ENCODE measurements around the gene DSE. TPM values are rescaled to one million over a fixed set of nuclear protein-coding genes. Genes with fewer than 3 reads are reported as not detected.
"Not testable (repeated sequence)": the region's sequence is repeated elsewhere in the genome, so short reads cannot be mapped to it uniquely, and the experiment has no call there.

Gene DSE
- total RNA-seq, 3 donors from 2014 or later (not counting 1 experiment from before 2014, with no cell fraction given) = 7.4 to 9.6 (median 7.6) TPM

DNA sequence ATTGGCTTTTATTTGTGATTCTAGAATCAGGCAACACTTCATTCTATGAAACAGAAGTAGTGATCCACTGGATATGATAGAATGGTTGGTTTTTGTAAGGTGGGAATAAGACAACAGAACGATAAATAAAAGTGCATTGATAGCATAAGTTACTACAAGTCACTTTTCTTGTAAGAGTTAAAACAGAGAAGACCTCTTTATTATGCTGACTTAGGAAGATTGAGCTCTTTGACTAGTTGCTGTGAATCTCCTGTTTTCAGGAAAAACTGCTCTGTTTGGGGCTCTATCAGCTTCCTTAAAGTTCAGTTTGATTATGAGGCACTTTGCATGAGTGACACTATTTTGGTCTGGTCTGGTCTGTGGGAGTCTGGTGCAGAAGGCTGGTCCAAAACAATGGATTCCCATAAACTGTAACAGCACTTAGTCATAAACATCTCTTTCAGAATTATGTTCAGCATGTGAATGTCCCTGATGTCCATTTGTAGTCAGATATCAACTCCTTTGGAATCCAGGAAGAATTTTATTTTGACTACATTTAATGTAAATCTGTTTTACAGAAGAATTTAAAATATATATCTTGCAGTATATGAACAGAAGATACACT is 35.0 kb upstream of the DSE start:
- H3K4me1 ChIP-seq (ENCODE audit: control insufficient read depth, insufficient read depth, low read length) = no peaks in the 10 kb centered on the region
- no peak overlapping the region for H3K27ac Mint-ChIP-seq
- no peaks in the 10 kb centered on the region for H3K27me3 ChIP-seq (ENCODE audit: control insufficient read depth, insufficient read depth, low read length)
- no peak for ATAC-seq
- no peak for DNase-seq
- H3K4me1 Mint-ChIP-seq = peaks cover 12% of the 10 kb centered on the region in 2 donors
- H3K36me3 Mint-ChIP-seq = no peaks in the 10 kb centered on the region
- no peak overlapping the region for H3K27ac ChIP-seq (ENCODE audit: low read length)
- no peak overlapping the region for H3K4me3 ChIP-seq (ENCODE audit: low read length)
- TF ChIP-seq, protein P1, sequence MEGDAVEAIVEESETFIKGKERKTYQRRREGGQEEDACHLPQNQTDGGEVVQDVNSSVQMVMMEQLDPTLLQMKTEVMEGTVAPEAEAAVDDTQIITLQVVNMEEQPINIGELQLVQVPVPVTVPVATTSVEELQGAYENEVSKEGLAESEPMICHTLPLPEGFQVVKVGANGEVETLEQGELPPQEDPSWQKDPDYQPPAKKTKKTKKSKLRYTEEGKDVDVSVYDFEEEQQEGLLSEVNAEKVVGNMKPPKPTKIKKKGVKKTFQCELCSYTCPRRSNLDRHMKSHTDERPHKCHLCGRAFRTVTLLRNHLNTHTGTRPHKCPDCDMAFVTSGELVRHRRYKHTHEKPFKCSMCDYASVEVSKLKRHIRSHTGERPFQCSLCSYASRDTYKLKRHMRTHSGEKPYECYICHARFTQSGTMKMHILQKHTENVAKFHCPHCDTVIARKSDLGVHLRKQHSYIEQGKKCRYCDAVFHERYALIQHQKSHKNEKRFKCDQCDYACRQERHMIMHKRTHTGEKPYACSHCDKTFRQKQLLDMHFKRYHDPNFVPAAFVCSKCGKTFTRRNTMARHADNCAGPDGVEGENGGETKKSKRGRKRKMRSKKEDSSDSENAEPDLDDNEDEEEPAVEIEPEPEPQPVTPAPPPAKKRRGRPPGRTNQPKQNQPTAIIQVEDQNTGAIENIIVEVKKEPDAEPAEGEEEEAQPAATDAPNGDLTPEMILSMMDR (IDR thresholded peaks at IDR 0.05) = no peak
- H3K9me3 Mint-ChIP-seq = peaks cover 0 to 3% of the 10 kb centered on the region in 2 donors
- intact Hi-C loops (cut with micrococcal nuclease) = no loop called here
- H3K36me3 ChIP-seq (ENCODE audit: control insufficient read depth, insufficient read depth, low read length) = no peaks in the 10 kb centered on the region
- 86% methylated on average over 1 of the region's 1 CpG for WGBS (ENCODE audit: insufficient coverage)
- no peak overlapping the region for H3K4me3 Mint-ChIP-seq
- H3K9me3 ChIP-seq (ENCODE audit: control insufficient read depth, insufficient read depth, low read length) = no peaks in the 10 kb centered on the region
- H3K27me3 Mint-ChIP-seq (ENCODE audit: low read depth in 2 of 2) = no peaks in the 10 kb centered on the region

DNA sequence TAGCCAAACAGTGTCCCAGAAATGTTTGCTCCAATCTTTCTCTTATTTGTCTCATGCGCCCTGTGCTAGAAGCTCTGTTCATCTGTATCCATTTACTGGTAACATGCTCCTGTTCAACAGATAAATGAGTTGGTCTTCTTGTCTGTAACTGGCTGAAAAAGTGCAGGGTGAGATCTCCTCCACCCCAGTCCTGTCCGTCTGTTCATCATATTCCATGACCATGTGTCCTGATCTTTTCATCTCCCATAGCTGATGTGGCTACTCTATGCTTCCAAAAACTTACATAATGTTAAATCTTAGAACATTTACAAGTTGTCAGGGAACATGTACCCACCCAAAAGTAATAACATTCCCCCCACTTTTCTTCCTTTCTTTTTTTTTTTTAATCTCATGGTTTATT is 31.8 kb upstream of the DSE start:
- Mint-ChIP-seq H3K9me3 (peaks cover 3% of the 10 kb centered on the region in 2 donors), H3K4me1 (peaks cover 12% of the 10 kb centered on the region in 2 donors), H3K27ac (no peak overlapping the region), H3K27me3 (ENCODE audit: low read depth in 2 of 2) (peaks cover 0 to 4% of the 10 kb centered on the region in 2 donors), H3K36me3 (no peaks in the 10 kb centered on the region), H3K4me3 (no peak overlapping the region)
- WGBS (ENCODE audit: insufficient coverage) = 87% methylated on average over 2 of the region's 2 CpGs
- DNase-seq (no peak), ATAC-seq (no peak)
- no peaks in the 10 kb centered on the region for H3K9me3 ChIP-seq (ENCODE audit: control insufficient read depth, insufficient read depth, low read length)
- H3K36me3 ChIP-seq (ENCODE audit: control insufficient read depth, insufficient read depth, low read length) = no peaks in the 10 kb centered on the region
- TF ChIP-seq, protein P1 (IDR thresholded peaks at IDR 0.05) = no peak
- no peaks in the 10 kb centered on the region for H3K4me1 ChIP-seq (ENCODE audit: control insufficient read depth, insufficient read depth, low read length)
- no peak overlapping the region for H3K4me3 ChIP-seq (ENCODE audit: low read length)
- no peaks in the 10 kb centered on the region for H3K27me3 ChIP-seq (ENCODE audit: control insufficient read depth, insufficient read depth, low read length)
- intact Hi-C loops (cut with micrococcal nuclease) = no loop called here
- no peak overlapping the region for H3K27ac ChIP-seq (ENCODE audit: low read length)

DNA sequence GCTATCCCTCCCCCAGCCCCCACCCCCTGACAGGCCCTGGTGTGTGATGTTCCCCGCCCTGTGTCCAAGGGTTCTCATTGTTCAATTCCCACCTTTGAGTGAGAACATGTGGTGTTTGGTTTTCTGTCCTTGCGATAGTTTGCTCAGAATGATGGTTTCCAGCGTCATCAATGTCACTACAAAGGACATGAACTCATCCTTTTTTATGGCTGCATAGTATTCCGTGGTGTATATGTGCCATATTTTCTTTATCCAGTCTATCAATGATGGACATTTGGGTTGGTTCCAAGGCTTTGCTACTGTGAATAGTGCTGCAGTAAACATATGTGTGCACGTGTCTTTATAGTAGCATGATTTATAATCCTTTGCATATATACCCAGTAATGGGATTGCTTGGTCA is 30.1 kb upstream of the DSE start:
- H3K27me3 ChIP-seq (ENCODE audit: control insufficient read depth, insufficient read depth, low read length); H3K4me3 ChIP-seq (ENCODE audit: low read length); H3K36me3 Mint-ChIP-seq; H3K4me3 Mint-ChIP-seq; ATAC-seq; DNase-seq; H3K27ac ChIP-seq (ENCODE audit: low read length); H3K36me3 ChIP-seq (ENCODE audit: control insufficient read depth, insufficient read depth, low read length); H3K4me1 ChIP-seq (ENCODE audit: control insufficient read depth, insufficient read depth, low read length); H3K4me1 Mint-ChIP-seq; H3K27ac Mint-ChIP-seq; H3K9me3 ChIP-seq (ENCODE audit: control insufficient read depth, insufficient read depth, low read length); H3K9me3 Mint-ChIP-seq; intact Hi-C loops (cut with micrococcal nuclease): not testable (repeated sequence)
- H3K27me3 Mint-ChIP-seq (ENCODE audit: low read depth in 2 of 2) = peaks cover 9 to 12% of the 10 kb centered on the region in 2 donors
- WGBS (ENCODE audit: insufficient coverage) = 97% methylated on average over 3 of the region's 5 CpGs

DNA sequence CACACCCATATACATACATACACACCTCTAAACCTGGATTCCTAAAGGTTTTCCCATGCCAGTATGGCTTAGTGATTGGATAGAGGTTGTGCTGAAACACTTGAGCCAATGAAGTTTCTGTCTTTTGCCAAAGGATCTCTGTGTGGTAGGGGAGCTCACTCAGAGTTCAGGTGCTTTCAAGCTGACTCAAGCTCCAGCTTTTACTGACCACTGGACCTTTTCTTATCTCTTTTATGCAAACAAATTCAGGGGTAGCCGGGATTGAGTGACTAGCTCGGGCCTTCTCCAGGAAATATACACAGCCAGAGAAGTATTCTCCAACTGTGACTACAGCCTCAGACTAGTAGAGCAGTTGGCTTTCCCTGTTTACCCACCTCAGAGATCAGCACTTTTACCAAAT is 21.5 kb upstream of the DSE start:
- H3K27ac ChIP-seq (ENCODE audit: low read length) = no peak overlapping the region
- H3K4me3 Mint-ChIP-seq = no peak overlapping the region
- no peaks in the 10 kb centered on the region for H3K4me1 ChIP-seq (ENCODE audit: control insufficient read depth, insufficient read depth, low read length)
- H3K27ac Mint-ChIP-seq = no peak overlapping the region
- no peaks in the 10 kb centered on the region for H3K36me3 ChIP-seq (ENCODE audit: control insufficient read depth, insufficient read depth, low read length)
- intact Hi-C loops (cut with micrococcal nuclease) = no loop called here
- ATAC-seq (no peak), DNase-seq (no peak)
- H3K4me1 Mint-ChIP-seq = no peaks in the 10 kb centered on the region
- no peaks in the 10 kb centered on the region for H3K9me3 ChIP-seq (ENCODE audit: control insufficient read depth, insufficient read depth, low read length)
- peaks cover 0 to 3% of the 10 kb centered on the region in 2 donors for H3K9me3 Mint-ChIP-seq
- no peak overlapping the region for H3K4me3 ChIP-seq (ENCODE audit: low read length)
- WGBS (ENCODE audit: insufficient coverage) = 50% methylated on average over 2 of the region's 2 CpGs
- TF ChIP-seq, protein P1 (IDR thresholded peaks at IDR 0.05) = no peak
- H3K27me3 Mint-ChIP-seq (ENCODE audit: low read depth in 2 of 2) = peaks cover 6 to 12% of the 10 kb centered on the region in 2 donors
- H3K27me3 ChIP-seq (ENCODE audit: control insufficient read depth, insufficient read depth, low read length) = no peaks in the 10 kb centered on the region
- no peaks in the 10 kb centered on the region for H3K36me3 Mint-ChIP-seq
